ENCODE data around the gene PTPRO.

DNA sequence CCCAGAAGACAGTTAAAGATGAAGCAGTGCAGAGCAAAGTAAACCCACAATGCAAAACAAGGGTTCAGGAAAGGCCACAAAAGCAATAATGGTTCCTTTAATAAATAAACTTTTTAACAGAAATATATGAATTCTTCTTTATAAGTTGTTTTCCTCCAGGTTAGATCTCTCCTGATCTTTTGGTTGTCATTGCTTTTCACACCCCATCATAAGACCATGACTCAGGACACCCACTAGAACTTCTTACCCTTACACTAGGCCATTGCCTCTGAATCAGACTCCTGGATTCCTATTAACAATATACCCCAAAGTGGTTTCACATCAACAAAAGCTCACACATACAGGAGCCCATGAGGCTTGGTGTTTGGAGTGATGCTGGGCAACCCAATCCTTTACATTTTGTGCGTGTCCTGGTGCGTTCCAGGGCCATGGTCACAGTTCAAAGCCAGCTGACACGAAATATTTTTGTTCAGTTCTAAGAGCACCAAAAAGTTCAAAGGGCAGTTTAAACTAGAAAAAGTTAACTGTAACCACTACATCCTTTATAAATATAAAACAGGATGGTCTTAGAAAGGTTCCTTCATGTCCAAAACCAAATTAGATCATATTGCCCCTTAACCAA is 279.9 kb downstream of the PTPRO start:
- no peak for TF ChIP-seq CTCF (IDR thresholded peaks at IDR 0.05; ENCODE audit: insufficient read depth, low read length, poor library complexity, severe bottlenecking)
- TF ChIP-seq EZH2phosphoT487 (conservative IDR thresholded peaks at IDR 0.05; ENCODE audit: low read length): no peak
